Measurements from ENCODE around the gene RNF141.

DNA sequence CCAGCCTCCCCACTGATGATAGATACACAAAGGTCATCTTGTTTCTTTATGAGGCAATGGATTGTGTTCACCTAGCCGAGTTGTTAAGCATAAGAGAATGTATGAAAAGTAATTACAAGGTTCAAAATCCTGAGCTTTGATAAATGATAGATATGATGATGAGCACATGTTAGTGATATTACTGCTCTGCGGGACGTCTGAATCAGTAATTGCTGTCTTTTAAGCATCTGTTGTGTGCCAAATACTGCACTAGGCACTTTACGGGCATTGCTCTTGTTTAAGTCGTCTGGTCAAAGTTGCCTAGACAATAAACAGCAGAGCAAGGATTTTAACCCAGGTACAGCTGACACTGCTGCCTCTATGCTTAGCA is 559 bp upstream of the RNF141 start:
- TF ChIP-seq, protein P1, sequence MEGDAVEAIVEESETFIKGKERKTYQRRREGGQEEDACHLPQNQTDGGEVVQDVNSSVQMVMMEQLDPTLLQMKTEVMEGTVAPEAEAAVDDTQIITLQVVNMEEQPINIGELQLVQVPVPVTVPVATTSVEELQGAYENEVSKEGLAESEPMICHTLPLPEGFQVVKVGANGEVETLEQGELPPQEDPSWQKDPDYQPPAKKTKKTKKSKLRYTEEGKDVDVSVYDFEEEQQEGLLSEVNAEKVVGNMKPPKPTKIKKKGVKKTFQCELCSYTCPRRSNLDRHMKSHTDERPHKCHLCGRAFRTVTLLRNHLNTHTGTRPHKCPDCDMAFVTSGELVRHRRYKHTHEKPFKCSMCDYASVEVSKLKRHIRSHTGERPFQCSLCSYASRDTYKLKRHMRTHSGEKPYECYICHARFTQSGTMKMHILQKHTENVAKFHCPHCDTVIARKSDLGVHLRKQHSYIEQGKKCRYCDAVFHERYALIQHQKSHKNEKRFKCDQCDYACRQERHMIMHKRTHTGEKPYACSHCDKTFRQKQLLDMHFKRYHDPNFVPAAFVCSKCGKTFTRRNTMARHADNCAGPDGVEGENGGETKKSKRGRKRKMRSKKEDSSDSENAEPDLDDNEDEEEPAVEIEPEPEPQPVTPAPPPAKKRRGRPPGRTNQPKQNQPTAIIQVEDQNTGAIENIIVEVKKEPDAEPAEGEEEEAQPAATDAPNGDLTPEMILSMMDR (IDR thresholded peaks at IDR 0.05; ENCODE audit: poor library complexity, severe bottlenecking): no peak
- TF ChIP-seq TAF1 (IDR thresholded peaks at IDR 0.05; ENCODE audit: low read depth) (no peak), RAD21 (conservative IDR thresholded peaks at IDR 0.05) (no peak), SMC3 (conservative IDR thresholded peaks at IDR 0.05; ENCODE audit: poor library complexity) (no peak), EZH2 (IDR thresholded peaks at IDR 0.05; ENCODE audit: borderline replicate concordance, insufficient read depth, low read length, poor library complexity, severe bottlenecking) (no peak), POLR2AphosphoS5 (IDR thresholded peaks at IDR 0.05) (no peak)
- TF ChIP-seq, protein P2, sequence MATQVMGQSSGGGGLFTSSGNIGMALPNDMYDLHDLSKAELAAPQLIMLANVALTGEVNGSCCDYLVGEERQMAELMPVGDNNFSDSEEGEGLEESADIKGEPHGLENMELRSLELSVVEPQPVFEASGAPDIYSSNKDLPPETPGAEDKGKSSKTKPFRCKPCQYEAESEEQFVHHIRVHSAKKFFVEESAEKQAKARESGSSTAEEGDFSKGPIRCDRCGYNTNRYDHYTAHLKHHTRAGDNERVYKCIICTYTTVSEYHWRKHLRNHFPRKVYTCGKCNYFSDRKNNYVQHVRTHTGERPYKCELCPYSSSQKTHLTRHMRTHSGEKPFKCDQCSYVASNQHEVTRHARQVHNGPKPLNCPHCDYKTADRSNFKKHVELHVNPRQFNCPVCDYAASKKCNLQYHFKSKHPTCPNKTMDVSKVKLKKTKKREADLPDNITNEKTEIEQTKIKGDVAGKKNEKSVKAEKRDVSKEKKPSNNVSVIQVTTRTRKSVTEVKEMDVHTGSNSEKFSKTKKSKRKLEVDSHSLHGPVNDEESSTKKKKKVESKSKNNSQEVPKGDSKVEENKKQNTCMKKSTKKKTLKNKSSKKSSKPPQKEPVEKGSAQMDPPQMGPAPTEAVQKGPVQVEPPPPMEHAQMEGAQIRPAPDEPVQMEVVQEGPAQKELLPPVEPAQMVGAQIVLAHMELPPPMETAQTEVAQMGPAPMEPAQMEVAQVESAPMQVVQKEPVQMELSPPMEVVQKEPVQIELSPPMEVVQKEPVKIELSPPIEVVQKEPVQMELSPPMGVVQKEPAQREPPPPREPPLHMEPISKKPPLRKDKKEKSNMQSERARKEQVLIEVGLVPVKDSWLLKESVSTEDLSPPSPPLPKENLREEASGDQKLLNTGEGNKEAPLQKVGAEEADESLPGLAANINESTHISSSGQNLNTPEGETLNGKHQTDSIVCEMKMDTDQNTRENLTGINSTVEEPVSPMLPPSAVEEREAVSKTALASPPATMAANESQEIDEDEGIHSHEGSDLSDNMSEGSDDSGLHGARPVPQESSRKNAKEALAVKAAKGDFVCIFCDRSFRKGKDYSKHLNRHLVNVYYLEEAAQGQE (IDR thresholded peaks at IDR 0.05; ENCODE audit: borderline replicate concordance): no peak

Data from neural cell (in vitro differentiated cells).